CD4-positive, alpha-beta T cell (primary cell): ENCODE results near the gene OFD1. TPM values are rescaled to one million over a fixed set of nuclear protein-coding genes. Genes with fewer than 3 reads are reported as not detected.

Source experiments
- ATAC-seq: fragments of 200-7000 bp; cut with Tn5 transposase; one replicate; pipeline ENCODE4 v1.10.0; 2022; ENCODE audit warnings: mild to moderate bottlenecking; ENCODE audit not compliant: poor library complexity
- CTCF ChIA-PET: fragments of 350-600 bp; sonication (Branson Sonifier 250); formaldehyde crosslinking; loops from one replicate; lab custom pipeline; 2021; ENCODE audit warnings: antibody characterized with exemption, inconsistent platforms; lab: Charles Lee
- POLR2A ChIA-PET: fragments of 350-600 bp; sonication (Branson Sonifier 250); formaldehyde crosslinking; loops from one replicate; lab custom pipeline; 2021; ENCODE audit warnings: antibody characterized with exemption, inconsistent platforms; lab: Charles Lee
- DNase-seq, 14 experiments: peaks; one replicate each; pipeline ENCODE4 v3.0.0-alpha.2; 2013 to 2020; ENCODE audit warnings: mixed read lengths in 2 of 14
- H3K27ac ChIP-seq, 2 donors: one replicate each; pipeline versions ENCODE4 v1.5.1 to v1.7.0; 2013; ENCODE audit warnings: low read length in 2 of 2, low read depth in 1 of 2, mild to moderate bottlenecking in 1 of 2
- H3K27me3 ChIP-seq, 2 experiments: 1 replicate in 1 of 2; 2 replicates in 1 of 2; pipeline versions ENCODE4 v1.6.1 to v1.7.0; 2013; ENCODE audit warnings: low read length in 2 of 2, control low read depth in 1 of 2, mild to moderate bottlenecking in 1 of 2, moderate library complexity in 1 of 2; ENCODE audit not compliant: insufficient read depth in 2 of 2, control insufficient read depth in 1 of 2
- H3K36me3 ChIP-seq: one replicate; pipeline ENCODE4 v1.6.1; 2013; ENCODE audit warnings: low read length, control low read depth; ENCODE audit not compliant: insufficient read depth
- H3K4me1 ChIP-seq: one replicate; pipeline ENCODE4 v1.6.1; 2013; ENCODE audit warnings: low read length, control low read depth; ENCODE audit not compliant: insufficient read depth
- H3K4me3 ChIP-seq: one replicate; pipeline ENCODE4 v1.5.1; 2013; ENCODE audit warnings: mild to moderate bottlenecking, low read length, moderate library complexity
- H3K9me3 ChIP-seq, 2 experiments: 1 replicate in 1 of 2; 2 replicates in 1 of 2; pipeline versions ENCODE4 v1.6.1 to v1.7.0; 2013; ENCODE audit warnings: low read length in 2 of 2, mild to moderate bottlenecking in 2 of 2, control low read depth in 1 of 2, moderate library complexity in 1 of 2; ENCODE audit not compliant: control insufficient read depth in 1 of 2, insufficient read depth in 1 of 2
- H3K27ac Mint-ChIP-seq: one replicate; pipeline ENCODE4 v1.8.0; 2020; ENCODE audit warnings: mixed read lengths
- H3K27me3 Mint-ChIP-seq: one replicate; pipeline ENCODE4 v1.8.0; 2021; ENCODE audit warnings: mixed read lengths
- H3K36me3 Mint-ChIP-seq: one replicate; pipeline ENCODE4 v1.8.0; 2021; ENCODE audit warnings: low read depth, mixed read lengths
- H3K4me1 Mint-ChIP-seq: one replicate; pipeline ENCODE4 v1.8.0; 2021; ENCODE audit warnings: low read depth, mixed read lengths
- H3K4me3 Mint-ChIP-seq: one replicate; pipeline ENCODE4 v1.8.0; 2020; ENCODE audit warnings: mild to moderate bottlenecking, mixed read lengths
- H3K9me3 Mint-ChIP-seq: one replicate; pipeline ENCODE4 v1.8.0; 2020; ENCODE audit warnings: mixed read lengths
- intact Hi-C, 2 experiments: fragments of 100-400 bp; cut with DNase I in 1 of 2; cut with micrococcal nuclease in 1 of 2; formaldehyde crosslinking; loops; one replicate each; pipeline versions ENCODE4 v1.15.1 to v1.9.0; 2023 to 2025; cut with DNase I, micrococcal nuclease
- total RNA-seq, 174 experiments: library from RNA in 2 of 174; stranded (reverse) in 2 of 174; gene quantifications; one replicate each; pipeline ENCODE4 v1.2.3 and lab custom pipeline; 2021 to 2026
- TF ChIP-seq, protein P1 (sequence below): fragments of 200-600 bp; IDR thresholded peaks from one replicate; pipeline ENCODE4 v1.8.0; 2022; ENCODE audit warnings: antibody characterized with exemption, mild to moderate bottlenecking

OFD1 gene
- total RNA-seq, 2 experiments from 2014 or later: 59.1 to 60.0 TPM

DNA sequence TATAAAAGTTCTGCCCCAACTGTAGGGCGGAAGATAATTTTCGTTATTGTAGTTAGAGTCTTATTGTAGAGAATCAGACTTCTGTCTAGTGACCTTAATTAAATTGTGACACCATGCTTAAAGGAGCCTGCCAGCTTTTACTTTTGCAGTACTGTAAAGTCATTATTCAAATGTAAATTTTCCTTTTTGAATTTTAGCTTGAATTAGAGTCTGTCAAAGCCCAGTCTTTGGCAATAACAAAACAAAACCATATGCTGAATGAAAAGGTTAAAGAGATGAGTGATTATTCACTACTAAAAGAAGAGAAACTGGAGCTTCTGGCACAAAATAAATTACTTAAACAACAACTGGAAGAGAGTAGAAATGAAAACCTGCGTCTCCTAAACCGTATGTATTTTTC lies 21.8 kb downstream of the OFD1 start:
- Histone ChIP-seq H3K4me1 (no peaks in the 10 kb centered on the region), H3K27ac (no peak overlapping the region), H3K36me3 (peaks cover 66% of the 10 kb centered on the region), H3K9me3 (no peaks in the 10 kb centered on the region), H3K27me3 (no peaks in the 10 kb centered on the region), H3K4me3 (no peak overlapping the region)
- H3K27ac Mint-ChIP-seq: no peak overlapping the region
- intact Hi-C loops: loop anchor here (5.0 to 10.0 kb wide), 2 partner anchors 249 to 1568 kb away; no protein-coding TSS in a partner anchor
- no peaks in the 10 kb centered on the region for H3K27me3 Mint-ChIP-seq
- POLR2A ChIA-PET: no interaction called here
- TF ChIP-seq, protein P1, sequence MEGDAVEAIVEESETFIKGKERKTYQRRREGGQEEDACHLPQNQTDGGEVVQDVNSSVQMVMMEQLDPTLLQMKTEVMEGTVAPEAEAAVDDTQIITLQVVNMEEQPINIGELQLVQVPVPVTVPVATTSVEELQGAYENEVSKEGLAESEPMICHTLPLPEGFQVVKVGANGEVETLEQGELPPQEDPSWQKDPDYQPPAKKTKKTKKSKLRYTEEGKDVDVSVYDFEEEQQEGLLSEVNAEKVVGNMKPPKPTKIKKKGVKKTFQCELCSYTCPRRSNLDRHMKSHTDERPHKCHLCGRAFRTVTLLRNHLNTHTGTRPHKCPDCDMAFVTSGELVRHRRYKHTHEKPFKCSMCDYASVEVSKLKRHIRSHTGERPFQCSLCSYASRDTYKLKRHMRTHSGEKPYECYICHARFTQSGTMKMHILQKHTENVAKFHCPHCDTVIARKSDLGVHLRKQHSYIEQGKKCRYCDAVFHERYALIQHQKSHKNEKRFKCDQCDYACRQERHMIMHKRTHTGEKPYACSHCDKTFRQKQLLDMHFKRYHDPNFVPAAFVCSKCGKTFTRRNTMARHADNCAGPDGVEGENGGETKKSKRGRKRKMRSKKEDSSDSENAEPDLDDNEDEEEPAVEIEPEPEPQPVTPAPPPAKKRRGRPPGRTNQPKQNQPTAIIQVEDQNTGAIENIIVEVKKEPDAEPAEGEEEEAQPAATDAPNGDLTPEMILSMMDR: no peak
- CTCF ChIA-PET: interaction anchor here (0.7 kb wide), 1 partner anchor 1157 kb away, joined by 3 read pairs; no protein-coding TSS in a partner anchor
- ATAC-seq: no peak
- peaks cover 17% of the 10 kb centered on the region for H3K4me1 Mint-ChIP-seq
- DNase-seq: no peak
- H3K4me3 Mint-ChIP-seq: no peak overlapping the region
- no peaks in the 10 kb centered on the region for H3K9me3 Mint-ChIP-seq
- peaks cover 75% of the 10 kb centered on the region for H3K36me3 Mint-ChIP-seq

DNA sequence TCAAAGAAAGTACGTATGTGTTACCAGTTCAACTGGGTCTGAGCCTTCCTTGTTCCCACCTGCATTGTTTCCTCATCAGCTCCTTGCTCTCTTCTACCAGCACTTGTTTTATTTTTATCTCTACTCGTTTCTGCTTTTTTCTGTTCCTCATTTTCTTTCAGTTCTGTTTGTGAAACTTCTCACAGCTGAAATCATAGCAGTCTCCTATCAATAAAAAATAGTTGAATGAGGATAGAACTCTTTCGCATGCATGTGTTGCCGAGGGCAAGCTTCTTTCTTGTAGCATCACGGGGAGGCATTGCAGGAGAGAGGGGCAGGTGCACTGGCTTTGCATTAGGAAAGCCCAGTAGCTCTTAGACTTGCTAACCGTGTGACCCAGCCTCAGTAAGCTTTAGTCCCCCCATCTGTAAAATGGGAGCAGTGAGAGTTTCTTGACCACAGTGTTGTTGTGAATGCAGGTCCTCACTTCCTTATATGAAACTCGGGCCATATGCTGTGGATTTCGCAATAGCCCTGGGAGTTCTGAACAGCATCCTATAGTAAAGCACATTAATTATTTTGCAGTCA lies 24.7 kb downstream of the OFD1 start:
- no peak overlapping the region for H3K27ac Mint-ChIP-seq
- CTCF ChIA-PET: no interaction called here

DNA sequence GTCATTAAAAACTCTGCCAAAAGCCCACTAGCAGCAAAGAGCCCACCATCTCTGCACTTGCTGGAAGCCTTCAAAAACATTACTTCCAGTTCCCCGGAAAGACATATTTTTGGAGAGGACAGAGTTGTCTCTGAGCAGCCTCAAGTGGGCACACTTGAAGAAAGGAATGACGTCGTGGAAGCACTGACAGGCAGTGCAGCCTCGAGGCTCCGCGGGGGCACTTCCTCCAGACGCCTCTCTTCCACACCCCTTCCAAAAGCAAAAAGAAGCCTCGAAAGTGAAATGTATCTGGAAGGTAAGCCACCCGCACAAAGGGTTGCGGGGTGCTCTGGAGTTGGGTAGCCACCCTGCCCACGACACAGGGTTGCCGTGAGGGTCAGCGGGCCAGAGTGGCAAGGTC lies 25.9 kb downstream of the OFD1 start:
- no peak for ATAC-seq
- Mint-ChIP-seq H3K9me3 (no peaks in the 10 kb centered on the region), H3K27me3 (no peaks in the 10 kb centered on the region), H3K36me3 (peaks cover 79% of the 10 kb centered on the region), H3K4me1 (peaks cover 1% of the 10 kb centered on the region), H3K27ac (no peak overlapping the region), H3K4me3 (no peak overlapping the region)
- Histone ChIP-seq H3K9me3 (no peaks in the 10 kb centered on the region), H3K4me3 (no peak overlapping the region), H3K27ac (no peak overlapping the region), H3K36me3 (peaks cover 93% of the 10 kb centered on the region), H3K4me1 (no peaks in the 10 kb centered on the region), H3K27me3 (no peaks in the 10 kb centered on the region)
- ChIA-PET POLR2A (no interaction called here), CTCF (no interaction called here)
- intact Hi-C loops: no loop called here
- no peak for DNase-seq
- TF ChIP-seq, protein P1: no peak

More for the DNA sequence above, 24.7 kb downstream of the OFD1 start:
- TF ChIP-seq, protein P1: no peak
- no peak overlapping the region for H3K4me3 Mint-ChIP-seq
- Histone ChIP-seq H3K27me3 (no peaks in the 10 kb centered on the region), H3K27ac (no peak overlapping the region), H3K36me3 (peaks cover 81% of the 10 kb centered on the region), H3K9me3 (no peaks in the 10 kb centered on the region), H3K4me1 (no peaks in the 10 kb centered on the region), H3K4me3 (no peak overlapping the region)
- H3K36me3 Mint-ChIP-seq: peaks cover 79% of the 10 kb centered on the region
- intact Hi-C loops: loop anchor here (5.0 to 10.0 kb wide), 2 partner anchors 252 to 1566 kb away; no protein-coding TSS in a partner anchor
- no peaks in the 10 kb centered on the region for H3K27me3 Mint-ChIP-seq
- ATAC-seq (no peak), DNase-seq (no peak)
- H3K9me3 Mint-ChIP-seq: no peaks in the 10 kb centered on the region
- H3K4me1 Mint-ChIP-seq: peaks cover 10% of the 10 kb centered on the region
- POLR2A ChIA-PET: no interaction called here
